K562 (cell line): ENCODE data around the gene ALK. TPM values are rescaled to one million over a fixed set of nuclear protein-coding genes. Genes with fewer than 3 reads are reported as not detected.

Source experiments
- ATAC-seq: fragments of 200-7000 bp; cut with Tn5 transposase; 3 replicates; pipeline ENCODE4 v1.9.1; 2020; ENCODE audit warnings: moderate library complexity
- BruUV-seq: library from RNA; stranded (reverse); fragments of 400-500 nt; replicated peaks from 2 replicates; lab custom pipeline; 2021; lab: Mats Ljungman, UMichigan
- CTCF ChIA-PET: fragments of 300-600 bp; formaldehyde crosslinking; extraction: SDS; loops from one replicate; lab custom pipeline; 2021; ENCODE audit warnings: low intra/inter-chr PET ratio; lab: Yijun Ruan, JAX
- POLR2A ChIA-PET: fragments of 300-600, 350-650 bp; sonication (Branson Sonifier 250); formaldehyde crosslinking; extraction: SDS; loops from one replicate; lab custom pipeline; 2021; ENCODE audit warnings: antibody characterized with exemption, inconsistent platforms; lab: Yijun Ruan, JAX
- DNase-seq, 4 experiments: peaks; one replicate each; pipeline versions ENCODE4 v3.0.0 to v3.0.0-alpha.2; 2011 to 2018; ENCODE audit warnings: low spot score in 3 of 4, mixed read lengths in 3 of 4; ENCODE audit errors: extremely low read depth in 1 of 4
- FAIRE-seq: peaks from 2 replicates; lab custom pipeline; 2011; peaks lifted over from hg19 to GRCh38; lab: Jason Lieb, UNC
- H2AFZ ChIP-seq: 2 replicates; pipeline ENCODE4 v1.6.0; 2011; ENCODE audit warnings: low read depth, low read length, control low read depth, inconsistent platforms
- H3K27ac ChIP-seq: fragments of 200-600 bp; 3 replicates; pipeline ENCODE4 v1.8.0; 2011; ENCODE audit warnings: low read depth, mild to moderate bottlenecking, control low read depth, inconsistent platforms, low read length, moderate library complexity, mixed read lengths; ENCODE audit errors: extremely low read depth
- H3K27me3 ChIP-seq, 2 experiments: fragments of 300-600 bp in 1 of 2; 2 replicates in 1 of 2; 3 replicates in 1 of 2; pipeline versions ENCODE4 v1.6.0 to v1.8.0; 2011; ENCODE audit warnings: inconsistent platforms in 2 of 2, low read length in 2 of 2, mild to moderate bottlenecking in 1 of 2, mixed read lengths in 1 of 2, moderate library complexity in 1 of 2; ENCODE audit not compliant: control insufficient read depth in 2 of 2, insufficient read depth in 2 of 2
- H3K36me3 ChIP-seq: fragments of 300-600 bp; 3 replicates; pipeline ENCODE4 v1.8.0; 2011; ENCODE audit warnings: mild to moderate bottlenecking, low read length, inconsistent platforms; ENCODE audit not compliant: control insufficient read depth, insufficient read depth
- H3K4me1 ChIP-seq, 2 experiments: fragments of 200-600 bp in 1 of 2; replicated peaks in 1 of 2; 2 replicates in 1 of 2; 3 replicates in 1 of 2; pipeline versions ENCODE4 v1.5.1 to v1.8.0; 2011; ENCODE audit warnings: inconsistent platforms in 2 of 2, low read length in 2 of 2, mild to moderate bottlenecking in 1 of 2, mixed read lengths in 1 of 2, moderate library complexity in 1 of 2; ENCODE audit not compliant: control insufficient read depth in 2 of 2, insufficient read depth in 2 of 2
- H3K4me2 ChIP-seq: 2 replicates; pipeline ENCODE4 v1.6.1; 2011; ENCODE audit warnings: low read length, control low read depth, inconsistent platforms, mixed read lengths; ENCODE audit not compliant: insufficient read depth
- H3K4me3 ChIP-seq: fragments of 200-600 bp; sonication (generic), shearing (Covaris generic); 2 replicates; pipeline ENCODE4 v1.5.1; 2016; ENCODE audit warnings: control low read depth, inconsistent platforms
- H3K79me2 ChIP-seq: fragments of 200-600 bp; 3 replicates; pipeline ENCODE4 v1.8.0; 2011; ENCODE audit warnings: low read length, inconsistent platforms; ENCODE audit not compliant: control insufficient read depth, insufficient read depth
- H3K9ac ChIP-seq, 2 experiments: 2 replicates each; pipeline versions ENCODE4 v1.6.0 to v1.6.1; 2011; ENCODE audit warnings: low read depth in 2 of 2, low read length in 2 of 2, control low read depth in 1 of 2, inconsistent platforms in 1 of 2, mild to moderate bottlenecking in 1 of 2, mixed read lengths in 1 of 2; ENCODE audit not compliant: insufficient read depth in 1 of 2
- H3K9me1 ChIP-seq: one replicate; pipeline ENCODE4 v1.6.0; 2011; ENCODE audit warnings: inconsistent platforms, mild to moderate bottlenecking, low read length, moderate library complexity; ENCODE audit not compliant: control insufficient read depth, insufficient read depth
- H3K9me3 ChIP-seq: replicated peaks from 2 replicates; pipeline ENCODE4 v1.5.1; 2011; ENCODE audit warnings: low read depth, low read length, inconsistent platforms; ENCODE audit not compliant: control insufficient read depth, insufficient read depth
- H4K20me1 ChIP-seq: replicated peaks from 2 replicates; pipeline ENCODE4 v1.6.1; 2011; ENCODE audit warnings: low read length, inconsistent platforms, mixed read lengths; ENCODE audit not compliant: control insufficient read depth, insufficient read depth
- ARHGAP35 ChIP-seq: fragments of 450-650 bp; IDR thresholded peaks from 2 replicates; pipeline ENCODE4 v1.6.1; 2018; ENCODE audit not compliant: partially characterized antibody
- ESRRB ChIP-seq: fragments of 250-450 bp; sonication (Bioruptor Pico); IDR thresholded peaks from 2 replicates; pipeline ENCODE4 v1.5.0; 2020; ENCODE audit warnings: mild to moderate bottlenecking, moderate library complexity, borderline replicate concordance
- HOXB6 ChIP-seq: fragments of 250-450 bp; sonication (Bioruptor Pico); IDR thresholded peaks from 2 replicates; pipeline ENCODE4 v1.5.1; 2022; ENCODE audit warnings: mild to moderate bottlenecking, borderline replicate concordance
- KLF16 ChIP-seq: IDR thresholded peaks from 2 replicates; pipeline ENCODE4 v1.6.1; 2016; ENCODE audit warnings: antibody characterized with exemption
- NFYB ChIP-seq: IDR thresholded peaks from 2 replicates; pipeline ENCODE4 v1.6.1; 2011; ENCODE audit warnings: mild to moderate bottlenecking, moderate library complexity; ENCODE audit not compliant: insufficient read length; ENCODE audit errors: extremely low read depth
- PTTG1 ChIP-seq: fragments of 450-650 bp; IDR thresholded peaks from 2 replicates; pipeline ENCODE4 v1.6.1; 2016; ENCODE audit warnings: low read depth, mild to moderate bottlenecking, missing genetic modification characterization, missing compliant biosample characterization
- RBM39 ChIP-seq: fragments of 200-400 bp; formaldehyde crosslinking; optimal IDR thresholded peaks from 2 replicates; pipeline ENCODE3; 2018; ENCODE audit warnings: low read depth, low read length
- RUNX1 ChIP-seq: sonication (generic); IDR thresholded peaks from 2 replicates; pipeline ENCODE4 v1.6.1; 2016; ENCODE audit warnings: antibody characterized with exemption, low read depth
- SREBF2 ChIP-seq: sonication (generic); formaldehyde crosslinking; IDR thresholded peaks from 2 replicates; pipeline ENCODE4 v1.4.0; 2020; ENCODE audit warnings: mild to moderate bottlenecking, missing genetic modification reagents
- SUPT5H ChIP-seq: fragments of 450-650 bp; IDR thresholded peaks from 2 replicates; pipeline ENCODE4 v1.6.1; 2016
- TEAD1 ChIP-seq, 2 experiments: fragments of 450-650 bp in 1 of 2; sonication (generic) in 1 of 2; formaldehyde crosslinking; IDR thresholded peaks; 2 replicates each; pipeline versions ENCODE4 v1.4.0 to v1.8.0; 2020 to 2022; ENCODE audit warnings: mild to moderate bottlenecking in 2 of 2, missing genetic modification reagents in 1 of 2
- ZEB2 ChIP-seq: fragments of 450-650 bp; IDR thresholded peaks from 2 replicates; pipeline ENCODE4 v1.6.1; 2016
- ZNF217 ChIP-seq: sonication (generic); formaldehyde crosslinking; IDR thresholded peaks from 2 replicates; pipeline ENCODE4 v1.8.0; 2022; ENCODE audit warnings: mild to moderate bottlenecking, missing genetic modification reagents
- ZNF24 ChIP-seq: fragments of 450-650 bp; IDR thresholded peaks from 2 replicates; pipeline ENCODE4 v1.6.1; 2016
- ZNF347 ChIP-seq: fragments of 450-650 bp; formaldehyde crosslinking; IDR thresholded peaks from 2 replicates; pipeline ENCODE4 v1.4.0; 2020; ENCODE audit warnings: low read depth, mild to moderate bottlenecking, moderate library complexity
- whole genome bisulfite sequencing: fragments of 100-300 bp; shearing (Covaris generic); methylation state at CpG from one replicate; pipeline ENCODE4 v1.1.6; 2016; ENCODE audit warnings: low coverage, mixed read lengths; ENCODE audit not compliant: insufficient coverage; ENCODE audit errors: missing lambda C conversion rate; 5-methylcytosine and 5-hydroxymethylcytosine counted together
- in situ Hi-C: fragments of 300-500 bp; cut with MboI; formaldehyde crosslinking; loops from 4 replicates; pipeline ENCODE4 v1.15.0; 2018; ENCODE audit warnings: inconsistent platforms, mixed read lengths
- intact Hi-C: fragments of 100-400 bp; cut with micrococcal nuclease; formaldehyde crosslinking; loops from 2 replicates; pipeline ENCODE4 v1.14.2; 2022
- polyA plus RNA-seq, 8 experiments: library from polyadenylated mRNA; depleted of rRNA in 4 of 8; stranded (reverse) in 5 of 8; unstranded in 3 of 8; fragments of >200 nt; fragmentation: Nextera tagmentation in 2 of 8; fragmentation: Illumina TruSeq in 1 of 8; extraction: Ambion mirVana in 2 of 8; extraction: Trizol in 1 of 8; gene quantifications; 2 replicates each; pipeline versions ENCODE4 v1.2.1 to v1.2.3, GENCODE V29; 2011 to 2014; ENCODE audit warnings: inconsistent platforms in 1 of 8, missing spikeins in 1 of 8
- total RNA-seq, 7 experiments: library from RNA; depleted of rRNA in 6 of 7; stranded (reverse); fragments of >200 nt in 6 of 7; fragmentation: Illumina TruSeq in 2 of 7; extraction: Trizol in 2 of 7; gene quantifications; 2 replicates each; pipeline versions ENCODE4 v1.2.1 to v1.2.3, GENCODE V29; 2011 to 2021; ENCODE audit warnings: low replicate concordance in 1 of 7

The ALK gene
- total and polyA plus RNA-seq, 9 of the 15 experiments (the other 6 are each of a cell fraction or from before 2014, with no cell fraction given), result not detected

DNA sequence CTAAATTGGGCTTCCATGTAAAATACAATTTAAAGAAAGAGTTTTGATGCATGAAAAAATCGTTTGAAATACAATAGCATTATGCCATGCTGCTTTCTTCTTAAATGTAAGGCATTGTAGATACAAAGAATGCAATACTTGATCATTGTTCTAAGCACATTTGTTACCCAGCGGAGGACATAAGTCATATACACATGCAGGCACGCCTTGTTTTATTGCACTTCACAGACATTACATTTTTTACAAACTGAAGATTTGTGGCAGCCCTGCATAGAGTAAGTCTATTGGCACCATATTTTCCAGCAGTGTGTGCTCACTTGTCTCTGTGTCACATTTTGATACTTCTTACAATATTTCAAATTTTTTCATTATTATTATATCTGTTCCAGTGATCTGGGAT is 461.2 kb downstream of the ALK start:
- H3K27ac ChIP-seq, result no peak overlapping the region
- H2AFZ ChIP-seq, result no peak overlapping the region
- H4K20me1 ChIP-seq, result no peaks in the 10 kb centered on the region
- H3K36me3 ChIP-seq, result no peaks in the 10 kb centered on the region
- FAIRE-seq, result no peak
- intact Hi-C loops, result no loop called here
- no peak overlapping the region for H3K4me3 ChIP-seq
- H3K4me1 ChIP-seq, result no peaks in the 10 kb centered on the region
- 0% methylated on average over 3 of the region's 3 CpGs for WGBS
- POLR2A ChIA-PET, result no interaction called here
- no TSS peak for BruUV-seq
- CTCF ChIA-PET, result no interaction called here
- H3K9me1 ChIP-seq, result no peaks in the 10 kb centered on the region
- in situ Hi-C loops, result no loop called here
- H3K79me2 ChIP-seq, result no peaks in the 10 kb centered on the region
- TF ChIP-seq HOXB6 (CRISPR knock-in tag) (no peak), KLF16 (no peak), ZNF24 (no peak), ESRRB (no peak), ZNF347 (CRISPR knock-in tag) (no peak), NFYB (no peak), PTTG1 (no peak), ZEB2 (no peak), TEAD1 (CRISPR knock-in tag; IDR thresholded peaks at IDR 0.05) (no peak), RUNX1 (no peak), SREBF2 (no peak), ZNF217 (CRISPR knock-in tag) (no peak), ARHGAP35 (no peak), SUPT5H (no peak), RBM39 (no peak)
- DNase-seq, result no peak
- no peak for ATAC-seq
- H3K9me3 ChIP-seq, result no peaks in the 10 kb centered on the region
- H3K4me2 ChIP-seq, result no peak overlapping the region
- H3K27me3 ChIP-seq, result peaks cover 0 to under 1% of the 10 kb centered on the region in 2 experiments; a peak in 1 of 5 replicates
- no peak overlapping the region for H3K9ac ChIP-seq
